GM19023 (cell line): Measurements from ENCODE around the gene ZNF613.
"Not testable (repeated sequence)": the region's sequence is repeated elsewhere in the genome, so short reads cannot be mapped to it uniquely, and the experiment has no call there.

Experiments used
- ATAC-seq: cut with Tn5 transposase; IDR thresholded peaks from one replicate; pipeline ENCODE4 v1.9.1; 2021; ENCODE audit warnings: mild to moderate bottlenecking, moderate library complexity; ENCODE audit not compliant: unreplicated experiment

Gene ZNF613

GRCh38 chr19:51938936-51939335 is 11.7 kb downstream of the ZNF613 start:
- ATAC-seq = no peak

GRCh38 chr19:51944798-51945552 is 17.7 kb downstream of the ZNF613 start:
- ATAC-seq = no peak

GRCh38 chr19:51946602-51947001 is 19.3 kb downstream of the ZNF613 start:
- ATAC-seq = no peak

GRCh38 chr19:51948975-51949374 is 21.7 kb downstream of the ZNF613 start:
- ATAC-seq = no peak

GRCh38 chr19:51957846-51958245 is 30.6 kb downstream of the ZNF613 start:
- ATAC-seq = not testable (repeated sequence)

- no peak for ATAC-seq
These were observed 32.5 kb downstream of the ZNF613 start for GRCh38 chr19:51959791-51960190.

GRCh38 chr19:51960621-51961233 is 33.5 kb downstream of the ZNF613 start:
- ATAC-seq = not testable (repeated sequence)

GRCh38 chr19:51965583-51965982 is 38.3 kb downstream of the ZNF613 start:
- ATAC-seq = no peak

- no peak for ATAC-seq
These were observed 43.4 kb downstream of the ZNF613 start for GRCh38 chr19:51970718-51971117.

GRCh38 chr19:51971624-51972023 is 44.4 kb downstream of the ZNF613 start:
- no peak for ATAC-seq

GRCh38 chr19:51975787-51976186 is 48.5 kb downstream of the ZNF613 start:
- ATAC-seq = not testable (repeated sequence)

- ATAC-seq = no peak
These were observed 49.6 kb downstream of the ZNF613 start for GRCh38 chr19:51976852-51977251.

- no peak for ATAC-seq
These were observed 50.1 kb downstream of the ZNF613 start for GRCh38 chr19:51977346-51977745.

GRCh38 chr19:51978882-51979281 is 51.6 kb downstream of the ZNF613 start:
- no peak for ATAC-seq

GRCh38 chr19:51980116-51980736 is 53.0 kb downstream of the ZNF613 start:
- ATAC-seq = no peak

- not testable (repeated sequence) for ATAC-seq
These were observed 53.7 kb downstream of the ZNF613 start for GRCh38 chr19:51980926-51981325.

- ATAC-seq = no peak
These were observed 56.1 kb downstream of the ZNF613 start for GRCh38 chr19:51983361-51983760.

GRCh38 chr19:51986309-51987291 is 59.3 kb downstream of the ZNF613 start, which contains the start of gene ZNF350:
ZNF350 (minus strand) TSS chr19:51986840; CDS start chr19:51974360, 12,480 bp downstream.
- no peak for ATAC-seq

- ATAC-seq = no peak
These were observed 66.2 kb downstream of the ZNF613 start for GRCh38 chr19:51993422-51993821.

GRCh38 chr19:51994048-51994644 is 66.9 kb downstream of the ZNF613 start:
- no peak for ATAC-seq
